A549 (cell line): ENCODE data around the gene PTPRG.

Source experiments
- EHMT2 ChIP-seq: fragments of 200-600 bp; sonication (generic); IDR thresholded peaks from 2 replicates; pipeline ENCODE4 v1.6.1; 2016; ENCODE audit warnings: antibody characterized with exemption, low read depth, mild to moderate bottlenecking, moderate library complexity
- EP300 ChIP-seq, 2 experiments: fragments of >200 bp; sonication (Bioruptor Twin); formaldehyde crosslinking; IDR thresholded peaks; 2 replicates in 1 of 2; 3 replicates in 1 of 2; pipeline ENCODE4 v1.6.1; 2016 to 2017
- FOSB ChIP-seq: fragments of 250-450 bp; sonication (Bioruptor Pico); IDR thresholded peaks from 2 replicates; pipeline ENCODE4 v1.5.0; 2020; ENCODE audit warnings: mild to moderate bottlenecking, moderate library complexity
- FOSL2 ChIP-seq, 2 experiments: fragments of 450-650 bp in 1 of 2; fragments of >200 bp in 1 of 2; sonication (Bioruptor Twin) in 1 of 2; formaldehyde crosslinking; IDR thresholded peaks; 2 replicates each; pipeline versions ENCODE4 v1.5.0 to v1.6.1; 2016 to 2020; ENCODE audit warnings: mild to moderate bottlenecking in 1 of 2, moderate library complexity in 1 of 2
- HDAC2 ChIP-seq: fragments of 200-600 bp; sonication (generic); IDR thresholded peaks from 2 replicates; pipeline ENCODE4 v1.6.1; 2016
- MYC ChIP-seq: IDR thresholded peaks from 2 replicates; pipeline ENCODE4 v1.6.1; 2012; ENCODE audit warnings: mild to moderate bottlenecking, inconsistent platforms, low read length, improper control_type of control experiment, borderline replicate concordance
- NFE2L2 ChIP-seq: fragments of 150-350 bp; conservative IDR thresholded peaks from 2 replicates; pipeline ENCODE4 v1.6.1; 2014; ENCODE audit warnings: low read length
- PHF8 ChIP-seq: fragments of 200-600 bp; sonication (generic); IDR thresholded peaks from 2 replicates; pipeline ENCODE4 v1.6.1; 2016; ENCODE audit warnings: low read depth, mild to moderate bottlenecking, antibody characterized with exemption, moderate library complexity, borderline replicate concordance
- POLR2A ChIP-seq: IDR thresholded peaks from 2 replicates; pipeline ENCODE4 v1.6.1; 2012; ENCODE audit warnings: mild to moderate bottlenecking, low read length
- POLR2AphosphoS2 ChIP-seq: conservative IDR thresholded peaks from 2 replicates; pipeline ENCODE4 v1.6.1; 2012; ENCODE audit warnings: low read length, improper control_type of control experiment, inconsistent platforms
- RCOR1 ChIP-seq: fragments of 150-350 bp; IDR thresholded peaks from 2 replicates; pipeline ENCODE4 v1.6.1; 2014; ENCODE audit warnings: antibody characterized with exemption, low read length, low read depth
- REST ChIP-seq: fragments of 200-600 bp; sonication (generic); IDR thresholded peaks from 2 replicates; pipeline ENCODE4 v1.6.1; 2016; ENCODE audit warnings: antibody characterized with exemption, mild to moderate bottlenecking, moderate library complexity
- TF ChIP-seq, protein P1 (sequence below): fragments of >200 bp; sonication (Bioruptor Twin); formaldehyde crosslinking; IDR thresholded peaks from 3 replicates; pipeline ENCODE4 v1.5.1; 2016

GRCh38 chr3:61774279-61774890 is 213.0 kb downstream of the PTPRG start:
- TF ChIP-seq EHMT2 (no peak), PHF8 (no peak), POLR2A (no peak), HDAC2 (no peak), REST (no peak), NFE2L2 (no peak), MYC (no peak), FOSL2 (IDR thresholded peaks at IDR 0.05) (no peak), FOSL2 (CRISPR knock-in tag; IDR thresholded peaks at IDR 0.05) (no peak), POLR2AphosphoS2 (no peak), EP300 (IDR thresholded peaks at IDR 0.05) (no peak), FOSB (no peak), RCOR1 (no peak)
- TF ChIP-seq, protein P1, sequence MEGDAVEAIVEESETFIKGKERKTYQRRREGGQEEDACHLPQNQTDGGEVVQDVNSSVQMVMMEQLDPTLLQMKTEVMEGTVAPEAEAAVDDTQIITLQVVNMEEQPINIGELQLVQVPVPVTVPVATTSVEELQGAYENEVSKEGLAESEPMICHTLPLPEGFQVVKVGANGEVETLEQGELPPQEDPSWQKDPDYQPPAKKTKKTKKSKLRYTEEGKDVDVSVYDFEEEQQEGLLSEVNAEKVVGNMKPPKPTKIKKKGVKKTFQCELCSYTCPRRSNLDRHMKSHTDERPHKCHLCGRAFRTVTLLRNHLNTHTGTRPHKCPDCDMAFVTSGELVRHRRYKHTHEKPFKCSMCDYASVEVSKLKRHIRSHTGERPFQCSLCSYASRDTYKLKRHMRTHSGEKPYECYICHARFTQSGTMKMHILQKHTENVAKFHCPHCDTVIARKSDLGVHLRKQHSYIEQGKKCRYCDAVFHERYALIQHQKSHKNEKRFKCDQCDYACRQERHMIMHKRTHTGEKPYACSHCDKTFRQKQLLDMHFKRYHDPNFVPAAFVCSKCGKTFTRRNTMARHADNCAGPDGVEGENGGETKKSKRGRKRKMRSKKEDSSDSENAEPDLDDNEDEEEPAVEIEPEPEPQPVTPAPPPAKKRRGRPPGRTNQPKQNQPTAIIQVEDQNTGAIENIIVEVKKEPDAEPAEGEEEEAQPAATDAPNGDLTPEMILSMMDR: no peak
